GM21367 (cell line): Measurements from ENCODE around the gene MAFG.

ENCODE experiments used
- ATAC-seq: cut with Tn5 transposase; IDR thresholded peaks from one replicate; pipeline ENCODE4 v1.9.1; 2021; ENCODE audit not compliant: unreplicated experiment

The MAFG gene

DNA sequence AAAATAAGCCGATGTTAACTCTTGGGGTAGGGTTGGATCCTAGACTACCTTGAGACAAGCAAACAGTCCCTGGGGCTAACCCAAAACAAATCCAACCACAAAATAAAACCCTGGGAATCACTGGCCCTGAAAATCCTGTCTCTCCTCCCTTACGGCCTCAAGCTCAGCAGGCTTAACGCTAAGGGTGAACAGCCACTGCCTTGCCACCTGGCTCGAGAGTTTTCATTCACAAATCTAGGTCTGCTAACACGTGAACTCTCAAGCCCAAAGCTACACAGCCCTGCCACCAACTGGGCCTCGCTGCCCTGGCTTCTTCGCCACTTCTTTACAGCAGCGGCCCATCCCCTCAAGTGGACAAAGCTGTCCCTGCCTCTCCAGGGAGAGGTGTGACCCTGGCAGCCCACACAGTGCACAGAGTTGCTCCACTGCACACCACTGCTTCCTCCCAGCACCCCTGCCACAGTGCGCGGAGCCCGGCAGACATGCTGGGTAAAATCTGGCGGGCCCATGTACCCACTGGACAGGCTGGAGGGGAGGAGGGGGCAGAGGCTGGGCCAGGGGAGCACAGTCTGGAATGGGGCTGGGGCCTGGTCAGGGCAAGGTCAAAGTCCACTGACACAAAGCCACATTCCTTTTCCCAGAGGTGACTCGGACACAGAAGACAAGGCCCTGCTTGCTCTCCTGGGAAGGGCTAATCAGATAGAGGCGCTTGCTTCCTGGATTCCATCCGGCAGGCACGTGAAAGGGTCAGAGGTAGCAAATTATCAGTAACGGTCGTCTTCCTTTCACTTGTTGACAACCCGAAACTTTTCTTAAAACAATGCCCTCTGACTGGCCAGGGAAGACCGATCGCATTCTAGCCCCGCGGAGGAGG, 17.3 kb downstream of the MAFG start:
- ATAC-seq: no peak

DNA sequence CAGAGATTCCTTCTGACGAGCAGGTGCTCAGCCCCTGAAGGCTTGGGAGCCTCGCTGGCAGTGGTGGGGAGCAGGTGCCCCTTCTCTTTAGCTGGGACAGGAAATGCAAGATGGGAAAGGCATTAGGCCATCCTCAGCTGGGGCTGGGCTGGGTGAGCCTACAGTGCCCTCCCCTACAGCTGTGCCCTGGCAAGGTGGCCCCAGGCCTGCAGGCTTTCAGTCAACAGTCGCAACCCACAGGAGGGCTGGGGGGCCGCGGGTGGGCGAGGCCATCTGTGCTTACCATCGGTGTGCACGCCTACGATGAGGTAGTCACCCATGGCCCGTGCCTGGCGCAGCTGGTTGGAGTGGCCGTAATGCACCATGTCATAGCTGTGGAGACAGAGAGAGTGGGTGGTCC, 18.3 kb downstream of the MAFG start:
- ATAC-seq: no peak

DNA sequence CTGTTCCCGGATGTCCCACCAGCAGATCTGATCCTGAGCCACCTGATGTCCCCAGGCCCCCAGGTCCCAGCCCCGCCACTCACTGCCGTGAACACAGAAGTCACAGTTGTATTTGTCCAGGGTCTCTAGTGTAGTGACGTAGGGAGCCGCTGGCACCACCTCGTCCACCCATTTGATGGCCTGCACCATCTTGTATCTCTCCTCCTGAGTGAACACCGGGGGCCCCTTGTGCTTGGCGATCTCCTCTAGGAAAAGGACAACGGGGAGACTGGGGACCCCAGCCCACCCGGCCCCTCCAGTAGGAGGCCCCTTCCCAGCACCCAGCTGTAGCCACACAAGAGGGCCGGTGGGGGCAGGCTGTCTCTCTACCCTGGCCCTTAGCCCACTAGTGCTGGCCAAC, 18.7 kb downstream of the MAFG start:
- ATAC-seq: no peak

DNA sequence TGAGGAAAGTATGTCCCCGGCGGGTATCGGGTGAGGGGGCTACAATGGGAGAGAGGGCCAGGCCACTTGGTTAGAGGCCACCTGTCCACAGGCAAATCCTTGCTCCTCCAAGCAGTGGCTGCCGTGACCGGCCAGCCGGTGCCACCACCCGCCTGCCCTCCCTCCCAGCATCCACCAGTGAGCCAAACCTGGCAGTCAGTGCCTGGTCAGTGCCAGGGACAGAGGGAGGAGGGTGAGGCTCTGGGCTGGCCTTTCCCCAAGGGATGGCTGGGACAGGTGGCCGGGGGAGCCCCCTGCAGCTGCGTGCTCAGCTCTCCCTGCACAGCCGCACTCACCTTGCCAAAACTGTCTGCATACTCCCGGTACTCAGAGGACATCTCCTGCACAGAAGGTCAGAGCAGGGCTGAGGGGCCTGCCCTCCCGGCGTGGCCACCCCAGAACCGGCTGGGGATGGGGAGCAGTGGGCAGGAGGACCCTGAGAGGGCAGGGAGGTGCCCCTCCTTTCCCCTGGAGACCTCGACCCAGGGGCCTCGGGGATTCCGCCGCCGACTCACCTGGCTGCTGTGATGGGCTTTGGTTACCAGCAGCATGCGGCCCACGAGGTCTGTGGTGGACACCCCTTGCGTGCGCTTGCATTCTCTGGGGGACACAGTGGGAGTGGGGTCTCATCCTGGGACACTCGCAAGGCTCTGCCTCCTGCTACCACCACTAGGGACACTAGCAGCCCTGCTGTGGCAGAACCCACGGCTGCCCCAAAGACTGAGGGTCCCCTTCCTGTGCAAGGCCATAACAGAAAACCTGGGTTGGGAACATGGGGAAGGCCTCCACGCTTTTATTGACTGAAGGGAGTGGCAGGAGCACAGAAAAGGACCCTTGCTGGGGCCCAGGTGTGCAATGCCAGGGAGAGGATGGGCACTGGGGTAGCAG, 20.1 kb downstream of the MAFG start:
- no peak for ATAC-seq

DNA sequence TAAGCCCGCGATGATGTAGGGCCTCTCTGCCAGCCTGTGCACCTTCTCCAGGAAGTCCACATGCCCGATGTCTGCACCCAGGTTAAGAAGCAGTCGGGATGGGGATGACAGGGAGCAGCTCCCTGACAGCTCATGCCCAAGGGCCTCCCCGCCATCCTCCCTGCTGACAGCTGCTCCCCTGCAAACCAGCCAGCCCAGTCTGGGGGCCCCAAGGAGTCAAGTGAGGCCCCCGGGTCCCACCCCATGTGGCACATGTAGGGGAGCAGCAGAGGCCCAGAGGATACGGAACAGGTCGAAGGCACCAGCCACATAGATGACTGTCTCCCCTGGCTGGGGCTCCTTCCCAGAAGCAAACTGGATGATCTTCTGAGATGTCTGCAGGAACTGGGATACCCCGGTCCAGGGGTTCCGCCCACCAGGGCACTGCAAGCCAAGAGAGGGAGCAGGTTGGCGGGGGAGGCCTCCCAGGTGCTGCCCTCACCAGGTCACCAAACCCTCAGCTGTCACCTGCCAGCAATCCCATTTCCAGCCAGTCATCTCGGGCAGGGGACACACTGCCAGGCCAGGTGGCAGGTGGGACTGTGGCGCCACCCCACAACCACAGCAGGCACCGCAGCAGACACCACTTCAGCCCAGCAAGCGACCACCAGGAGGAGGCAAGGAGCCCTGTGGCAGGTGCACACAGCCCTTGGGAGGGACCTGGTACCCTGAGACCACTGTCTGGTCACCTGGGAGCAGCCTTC, 20.9 kb downstream of the MAFG start:
- no peak for ATAC-seq

DNA sequence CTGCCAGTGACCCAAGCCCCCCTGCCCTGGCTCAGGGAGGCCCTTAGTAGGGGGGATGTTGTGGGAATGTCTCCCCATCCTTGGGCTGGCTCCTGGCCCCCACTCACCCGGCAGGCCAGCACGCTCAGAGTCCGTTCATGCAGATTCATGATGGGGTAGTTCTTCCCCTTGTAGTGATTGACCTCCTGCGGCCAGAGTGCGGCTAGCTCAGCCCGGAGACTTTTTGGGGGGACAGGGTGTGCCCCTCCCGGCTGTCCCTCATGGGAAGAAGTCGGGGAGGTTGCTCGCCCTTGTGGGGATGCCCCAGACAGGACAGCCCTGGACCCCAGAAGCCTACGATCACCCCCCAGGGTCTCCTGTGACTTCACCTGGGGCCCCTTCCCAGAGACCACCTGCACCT, 21.5 kb downstream of the MAFG start:
- ATAC-seq: no peak

DNA sequence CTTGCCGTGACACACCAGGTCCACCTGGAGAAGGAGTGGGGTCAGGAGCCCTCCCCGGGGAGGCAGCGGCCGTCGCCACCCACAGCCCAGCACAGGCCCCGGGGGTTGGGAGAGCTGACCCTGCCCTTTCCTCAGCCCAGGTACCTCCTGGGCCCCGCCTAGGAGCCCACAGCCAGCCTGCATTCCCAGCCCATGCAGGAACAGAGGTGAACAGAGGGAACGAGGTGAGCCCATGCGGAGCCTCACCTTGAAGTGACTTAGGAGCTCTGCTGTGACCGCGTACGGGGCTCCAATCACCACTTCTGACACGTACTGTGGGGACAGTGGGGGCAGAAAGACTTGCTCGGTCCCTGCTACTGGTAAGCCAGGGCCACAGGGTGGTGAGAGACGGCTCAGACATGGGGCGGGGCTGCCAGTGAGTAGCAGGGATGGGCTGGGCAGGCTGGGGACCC, 22.1 kb downstream of the MAFG start:
- no peak for ATAC-seq

DNA sequence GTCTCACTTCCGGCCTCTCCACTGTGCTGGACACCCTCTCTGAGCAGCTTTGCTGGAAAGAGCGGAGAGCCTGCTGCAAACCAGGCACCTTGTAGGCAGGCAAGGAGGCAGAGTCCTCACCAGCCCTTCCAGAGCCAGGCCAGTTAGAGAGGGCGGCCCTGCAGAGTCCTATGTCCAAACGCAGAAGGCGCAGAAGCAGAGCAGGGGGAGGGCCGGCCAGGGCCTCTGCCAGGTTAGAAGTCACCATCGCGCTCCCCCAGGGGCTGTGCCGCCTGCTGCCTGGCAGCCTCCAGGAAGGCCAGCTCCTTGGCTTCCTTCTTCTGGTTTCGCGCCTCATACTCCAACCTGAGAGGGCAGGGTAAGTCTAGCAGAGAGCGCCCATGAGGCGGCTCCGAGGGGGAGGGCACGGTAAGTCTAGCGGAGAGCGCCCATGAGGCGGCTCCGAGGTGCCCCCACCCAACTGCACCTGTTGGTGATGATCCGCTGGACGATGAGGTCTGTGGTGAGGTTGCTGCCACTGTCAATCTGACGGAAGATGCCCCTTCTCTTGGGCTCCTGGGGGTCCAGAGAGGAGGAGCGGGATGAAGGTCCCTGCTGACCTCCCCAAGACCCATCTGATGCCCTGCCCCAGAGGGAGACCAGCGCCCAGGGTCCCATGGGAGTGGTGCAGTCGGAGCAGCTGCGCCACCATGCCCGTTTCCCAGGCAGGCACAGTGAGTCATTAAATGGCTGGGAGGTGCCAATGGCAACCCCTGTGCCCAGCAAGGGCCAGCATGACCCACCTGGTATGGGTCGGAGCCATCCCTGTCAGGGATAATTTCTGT, 22.7 kb downstream of the MAFG start:
- no peak for ATAC-seq

DNA sequence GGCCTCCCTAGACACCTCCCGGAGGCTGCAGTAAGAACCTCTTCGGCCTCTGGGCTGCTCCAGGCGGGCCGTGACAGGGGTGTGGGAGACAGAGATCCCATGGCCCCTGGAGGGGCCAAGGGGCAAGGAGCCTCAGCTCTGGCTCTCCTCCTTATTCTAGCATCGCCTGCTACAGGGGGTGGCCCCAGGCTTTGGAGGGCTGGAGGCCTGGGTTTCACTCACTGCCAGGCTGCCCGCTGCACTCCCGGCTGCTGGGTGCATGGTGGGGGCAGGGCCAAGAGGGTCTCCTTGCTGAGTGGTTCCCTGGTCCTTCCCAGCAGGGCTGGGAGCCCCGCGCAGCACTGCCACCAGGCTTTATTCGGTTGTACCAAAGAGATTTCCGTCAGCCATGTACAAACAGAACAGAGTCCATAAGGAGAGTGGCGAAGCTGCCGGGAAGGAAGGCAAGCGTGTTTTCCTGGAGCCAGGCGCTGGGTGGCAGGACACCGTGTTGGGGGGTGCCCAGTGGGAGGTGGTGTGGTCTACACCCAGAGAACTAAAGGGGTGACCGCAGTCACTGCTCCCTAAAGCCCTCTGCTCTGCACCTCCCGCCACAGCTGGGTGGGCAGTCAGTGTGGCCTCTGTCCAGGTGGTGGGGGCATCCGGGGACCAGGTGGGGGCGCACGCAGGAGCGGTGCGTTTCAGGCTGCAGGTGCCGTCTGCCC, 23.5 kb downstream of the MAFG start:
- ATAC-seq: no peak

DNA sequence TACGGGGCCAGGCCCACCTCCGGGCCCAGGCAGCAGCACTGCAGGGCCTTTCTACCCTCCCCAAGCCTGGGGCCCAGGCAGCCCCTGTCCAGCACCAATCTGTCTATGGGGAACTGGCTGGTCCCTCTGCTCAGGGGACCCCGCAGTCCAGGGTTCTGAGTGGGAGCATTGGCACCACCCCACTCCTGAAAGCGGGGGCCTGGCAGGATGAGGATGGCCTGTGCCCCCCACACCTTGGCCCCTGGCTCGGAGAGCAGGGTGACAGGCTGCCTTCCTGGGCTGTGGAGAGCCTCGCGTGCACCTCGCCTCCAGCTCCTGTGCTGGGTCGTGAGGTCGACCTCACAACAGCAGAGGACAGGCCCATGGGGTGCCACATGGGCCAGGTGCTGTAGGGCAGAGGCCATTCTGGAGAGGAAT, 24.1 kb downstream of the MAFG start:
- no peak for ATAC-seq

DNA sequence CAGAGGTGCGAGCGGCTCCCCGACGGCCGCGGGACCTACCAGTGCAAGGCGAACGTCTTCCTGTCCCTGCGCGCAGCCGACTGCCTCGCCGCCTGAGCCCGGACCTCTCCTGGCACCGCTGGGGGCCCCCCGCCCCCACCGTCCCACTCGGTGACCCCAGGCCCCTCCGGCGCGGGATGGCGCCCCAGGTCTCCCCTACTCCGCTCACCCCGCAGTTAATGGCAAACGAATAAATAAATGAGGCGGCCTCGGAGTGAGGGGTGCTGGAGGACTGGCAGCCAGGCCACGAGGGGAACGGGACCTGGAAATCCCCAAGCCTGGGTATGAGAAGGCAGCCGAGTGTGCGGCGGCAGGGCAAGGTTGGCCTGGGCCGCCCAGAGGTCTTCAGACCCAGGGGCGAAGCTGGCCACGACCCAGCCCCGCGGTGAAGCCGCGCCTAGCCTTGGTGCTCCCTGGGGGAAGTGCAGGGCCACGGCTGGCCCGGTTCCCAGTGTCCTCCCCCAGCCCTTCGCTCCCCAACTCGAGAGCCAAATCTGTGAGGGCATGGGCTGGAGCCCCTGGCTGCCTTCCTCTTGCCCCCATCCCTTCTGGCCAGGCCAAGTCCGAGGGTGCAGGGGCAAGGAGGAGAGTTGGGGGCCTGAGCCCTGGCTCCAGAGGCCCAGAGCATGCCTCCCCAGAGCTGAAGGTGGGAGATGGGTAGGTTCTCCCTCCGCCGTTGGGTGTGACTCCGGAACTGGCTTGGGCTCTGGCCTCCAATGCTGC, 24.7 kb downstream of the MAFG start:
- no peak for ATAC-seq

DNA sequence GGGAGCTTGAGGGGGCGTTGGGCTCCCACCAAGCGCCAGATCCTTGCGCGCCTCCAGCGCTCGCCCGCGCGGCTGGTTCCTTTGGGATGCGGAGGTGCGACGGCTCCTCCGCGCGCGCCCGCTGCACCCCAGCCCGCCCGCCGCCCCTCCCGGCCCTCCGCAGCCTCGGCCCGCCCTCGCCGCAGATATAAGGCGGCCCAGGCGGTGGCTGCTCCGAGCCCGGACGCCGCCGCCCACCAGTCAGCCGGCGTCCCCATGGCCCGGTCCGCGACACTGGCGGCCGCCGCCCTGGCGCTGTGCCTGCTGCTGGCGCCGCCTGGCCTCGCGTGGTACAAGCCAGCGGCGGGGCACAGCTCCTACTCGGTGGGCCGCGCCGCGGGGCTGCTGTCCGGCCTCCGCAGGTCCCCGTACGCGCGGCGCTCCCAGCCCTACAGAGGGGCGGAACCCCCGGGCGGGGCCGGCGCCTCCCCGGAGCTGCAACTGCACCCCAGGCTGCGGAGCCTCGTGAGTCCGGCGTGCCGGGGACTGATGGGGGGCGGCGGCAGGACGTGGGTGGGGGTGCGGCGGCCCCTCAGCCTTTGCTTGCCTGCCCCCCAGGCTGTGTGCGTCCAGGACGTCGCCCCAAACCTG, 25.4 kb downstream of the MAFG start, which contains the start of gene NPB:
Gene NPB (plus strand): TSS at position 216 of the 630 bp plus-strand sequence. CDS start 40 bp downstream, at position 256.
- ATAC-seq: no peak

DNA sequence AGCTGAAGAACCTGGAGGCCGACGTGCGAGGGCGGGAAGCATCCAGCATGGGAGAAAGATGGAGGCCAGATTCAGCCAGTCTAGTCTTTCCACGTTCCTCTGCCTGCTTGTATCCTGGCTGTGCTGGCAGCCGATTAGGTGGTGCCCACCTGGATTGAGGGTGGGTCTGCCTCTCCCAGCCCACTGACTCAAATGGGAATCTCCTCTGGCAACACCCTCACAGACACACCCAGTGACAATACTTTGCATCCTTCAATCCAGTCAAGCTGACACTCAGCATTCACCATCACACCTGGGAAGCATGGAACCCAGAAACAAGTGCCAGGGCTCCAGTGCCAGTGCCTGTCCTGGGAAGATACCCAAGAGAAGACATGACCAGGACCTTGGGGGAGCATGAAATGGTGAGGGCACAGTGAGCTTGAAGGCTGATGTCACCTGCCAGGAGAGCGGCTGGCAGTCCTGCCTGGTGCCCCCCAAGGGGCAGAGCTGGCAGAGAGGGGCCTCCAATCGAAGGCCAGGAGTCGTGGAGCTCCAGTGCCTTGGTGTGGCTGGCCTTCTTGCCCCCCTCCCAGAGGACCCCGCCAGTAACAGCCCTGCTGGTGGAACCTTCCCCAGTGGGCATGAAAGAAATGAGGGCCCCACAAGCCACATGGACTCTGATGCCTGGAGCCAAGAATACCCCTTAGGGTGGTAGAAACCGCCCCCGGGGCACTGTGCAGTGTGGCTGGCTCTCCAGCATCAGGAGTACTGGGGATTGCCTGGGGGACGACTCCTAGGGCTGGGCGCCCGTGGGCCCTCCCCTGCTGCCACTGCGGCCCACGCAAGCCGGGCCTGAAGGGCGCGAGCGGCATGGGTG, 26.1 kb downstream of the MAFG start:
- no peak for ATAC-seq

DNA sequence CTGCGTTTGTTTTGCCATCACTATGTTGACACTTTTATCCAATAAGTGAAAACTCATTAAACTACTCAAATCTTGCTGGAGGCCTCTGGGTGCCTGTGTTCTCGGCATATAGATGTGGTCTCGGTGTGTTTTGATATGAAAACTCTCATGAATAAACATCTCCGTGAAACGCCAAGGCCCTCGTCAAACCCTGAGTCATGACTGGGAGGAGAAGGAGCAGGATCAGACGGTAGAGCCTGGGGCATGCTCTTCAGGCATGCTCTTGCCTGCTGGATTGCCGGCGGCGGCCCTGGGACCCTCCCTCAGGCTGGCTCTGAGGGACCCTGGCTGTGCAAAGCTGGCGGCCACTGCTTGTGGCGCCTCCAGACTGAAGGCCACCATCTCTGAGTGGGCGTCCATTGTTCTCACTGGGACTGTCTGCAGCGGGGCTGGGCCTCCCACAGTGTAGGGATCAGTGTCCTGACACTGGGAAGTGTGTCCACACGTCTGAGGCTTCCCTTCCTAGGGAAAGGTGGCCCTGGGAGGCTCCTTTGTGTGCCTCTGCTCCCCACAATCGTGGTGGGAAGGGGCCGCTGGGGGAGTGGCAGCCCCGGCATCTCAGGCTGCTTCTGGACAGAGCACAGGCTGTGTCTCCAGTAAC, 27.2 kb downstream of the MAFG start:
- ATAC-seq: no peak

DNA sequence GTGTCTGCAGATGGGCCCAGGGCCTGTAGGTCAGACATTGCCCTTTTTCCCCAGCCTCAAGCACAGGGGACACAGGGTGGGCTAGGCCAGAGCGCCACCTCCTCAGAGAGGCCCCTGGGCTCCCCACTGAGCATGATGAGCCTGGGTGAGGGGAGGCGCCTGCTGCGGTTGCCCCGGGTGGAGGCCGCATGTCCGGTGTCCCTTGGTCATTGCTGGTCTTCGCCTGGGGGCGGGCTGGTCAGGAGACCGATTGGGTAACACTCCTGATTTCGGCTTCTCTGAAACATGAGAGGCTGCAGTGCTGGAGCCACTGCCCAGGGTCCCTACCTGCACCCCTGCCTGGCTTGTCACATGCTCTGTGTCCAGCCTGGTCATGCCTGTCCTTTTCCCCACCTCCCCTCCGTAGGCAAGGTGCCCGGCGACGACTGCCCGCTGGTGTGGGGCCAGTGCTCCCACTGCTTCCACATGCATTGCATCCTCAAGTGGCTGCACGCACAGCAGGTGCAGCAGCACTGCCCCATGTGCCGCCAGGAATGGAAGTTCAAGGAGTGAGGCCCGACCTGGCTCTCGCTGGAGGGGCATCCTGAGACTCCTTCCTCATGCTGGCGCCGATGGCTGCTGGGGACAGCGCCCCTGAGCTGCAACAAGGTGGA, 27.9 kb downstream of the MAFG start:
- ATAC-seq: no peak

DNA sequence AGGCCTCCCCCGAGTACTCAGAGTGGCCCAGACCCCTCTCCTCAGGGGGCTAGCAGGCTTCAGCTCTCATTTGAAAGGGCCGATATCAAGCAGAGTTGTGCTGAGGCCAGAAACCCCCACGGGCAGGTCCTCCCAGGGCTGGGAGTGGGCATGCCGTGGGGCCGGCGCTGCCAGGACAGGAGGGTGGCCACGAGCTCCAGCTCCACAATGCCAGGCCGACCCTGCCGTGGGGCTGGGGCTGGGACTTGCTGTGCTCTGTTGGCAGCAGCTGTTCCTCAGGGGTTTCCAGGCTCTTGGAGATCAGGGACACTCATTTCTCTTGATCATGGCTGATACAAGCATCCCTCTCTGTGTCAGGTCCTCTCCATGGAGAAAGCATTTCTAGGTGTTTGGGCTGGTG, 28.6 kb downstream of the MAFG start:
- ATAC-seq: no peak
